SHP77 (cell line): ENCODE data around the gene SLC6A2.
"Not testable (repeated sequence)": the region's sequence is repeated elsewhere in the genome, so short reads cannot be mapped to it uniquely, and the experiment has no call there.

ENCODE experiments used
- DNase-seq, 2 experiments: peaks; one replicate each; lab custom pipeline; 2025; lab: John Stamatoyannopoulos, UW

Gene SLC6A2

DNA sequence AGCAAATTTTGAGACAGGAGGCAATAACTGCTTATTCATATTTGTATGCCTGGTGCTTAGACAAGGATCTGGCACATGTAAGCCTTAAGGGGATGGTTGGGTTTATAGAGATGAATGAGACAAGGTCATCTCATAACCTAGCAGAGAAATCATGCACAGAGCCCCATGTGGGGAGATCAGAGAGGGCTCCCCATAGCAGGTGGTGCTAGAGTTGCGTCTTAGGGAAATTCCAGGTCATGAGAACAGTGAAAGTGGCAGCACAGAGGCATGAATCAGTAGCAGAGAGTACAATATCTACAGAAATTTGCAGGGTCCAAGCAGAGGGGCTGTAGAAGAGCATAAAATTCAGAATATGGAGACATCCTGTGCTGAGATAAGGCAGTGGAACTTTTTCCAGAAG, 57.3 kb downstream of the SLC6A2 start:
- no peak for DNase-seq

DNA sequence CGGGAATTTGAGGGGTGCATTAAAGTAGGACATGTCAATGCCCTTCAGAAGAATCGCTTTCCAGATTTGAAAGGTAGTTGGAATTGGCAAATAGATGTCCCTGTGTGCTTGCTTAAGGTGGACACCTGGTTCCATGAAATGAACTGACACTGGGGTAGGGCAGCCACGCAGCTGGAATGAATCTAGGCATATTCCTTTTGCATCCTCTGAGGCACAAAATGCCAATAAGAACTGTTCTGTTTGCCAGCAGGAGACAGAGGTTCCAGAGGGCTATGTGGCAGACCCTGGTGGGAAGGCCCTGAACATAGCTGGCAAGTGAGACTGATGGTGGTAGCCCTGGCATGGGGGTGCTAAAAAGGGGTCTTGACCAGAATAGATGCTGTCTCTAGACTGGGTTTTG, 61.5 kb downstream of the SLC6A2 start:
- no peak for DNase-seq

DNA sequence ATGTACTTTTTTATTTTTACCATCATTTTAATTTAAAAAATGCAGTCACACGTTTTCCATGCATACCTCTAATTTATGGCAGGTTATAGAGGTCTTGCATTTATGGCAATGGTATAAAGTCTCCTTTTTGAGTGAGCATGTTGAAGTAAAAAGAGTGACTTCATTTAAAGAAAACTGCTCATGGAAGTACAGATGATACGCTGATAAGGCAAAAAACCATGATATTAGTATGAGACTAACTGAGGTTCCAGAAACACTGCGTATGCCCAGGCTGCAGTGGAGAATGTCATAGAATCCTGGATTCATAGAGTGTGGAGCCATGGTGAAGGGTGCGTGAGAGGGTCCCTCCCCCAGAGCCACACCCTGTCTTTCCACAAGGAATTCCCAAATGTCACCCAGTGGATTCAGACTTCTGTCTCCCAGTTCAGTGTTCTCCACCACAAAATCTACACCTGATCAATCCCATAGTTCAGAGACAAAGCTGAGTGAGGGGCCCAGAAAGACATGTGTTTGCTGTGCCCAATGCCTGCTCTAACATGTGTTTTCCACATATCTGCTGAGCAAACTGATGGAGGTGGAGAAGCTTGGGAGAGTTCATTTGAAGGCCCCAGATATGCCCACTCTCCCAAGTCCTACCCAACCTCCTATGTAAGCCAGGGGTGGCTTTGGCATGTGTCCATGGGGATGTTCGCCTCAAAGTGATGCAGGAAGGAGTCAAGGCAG, 69.4 kb downstream of the SLC6A2 start:
- DNase-seq = no peak

DNA sequence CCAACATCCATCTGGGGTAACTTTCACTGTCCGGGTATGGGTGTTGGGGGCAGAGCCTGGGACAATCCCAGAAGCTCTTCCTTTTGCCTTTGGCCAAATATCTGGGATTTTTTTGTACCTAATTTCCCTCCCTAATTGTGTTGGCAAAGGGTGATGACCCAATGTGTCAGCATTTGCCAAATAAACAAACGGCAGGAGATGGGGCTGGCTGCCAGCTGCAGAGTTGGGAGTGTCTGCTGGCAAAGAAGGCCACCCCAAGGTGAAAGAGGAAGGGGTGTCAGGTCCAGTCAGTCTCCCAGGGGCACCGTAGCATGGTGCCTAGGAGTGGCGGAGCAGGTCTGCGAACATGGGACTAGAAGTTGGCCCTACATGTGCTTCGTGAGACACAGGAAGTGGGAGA, 73.0 kb downstream of the SLC6A2 start:
- no peak for DNase-seq

DNA sequence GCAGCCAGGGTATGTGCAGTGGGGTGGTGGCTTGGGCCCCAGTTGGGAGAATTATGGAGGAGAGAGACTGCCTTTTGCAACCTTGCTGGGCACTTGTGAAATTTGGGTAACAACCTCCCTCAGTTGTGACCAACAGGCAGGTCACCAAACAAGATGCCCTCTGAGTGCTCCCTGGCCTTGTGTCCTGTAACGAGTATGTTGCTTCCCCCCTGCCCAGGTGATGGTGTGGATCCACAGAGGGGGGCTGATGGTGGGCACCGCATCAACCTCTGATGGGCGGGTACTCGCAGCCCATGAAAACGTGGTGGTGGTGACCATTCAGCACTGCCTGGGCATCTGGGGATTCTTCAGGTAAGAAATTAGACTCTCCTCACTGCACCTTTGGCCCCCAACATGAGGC, 74.3 kb downstream of the SLC6A2 start:
- no peak for DNase-seq

DNA sequence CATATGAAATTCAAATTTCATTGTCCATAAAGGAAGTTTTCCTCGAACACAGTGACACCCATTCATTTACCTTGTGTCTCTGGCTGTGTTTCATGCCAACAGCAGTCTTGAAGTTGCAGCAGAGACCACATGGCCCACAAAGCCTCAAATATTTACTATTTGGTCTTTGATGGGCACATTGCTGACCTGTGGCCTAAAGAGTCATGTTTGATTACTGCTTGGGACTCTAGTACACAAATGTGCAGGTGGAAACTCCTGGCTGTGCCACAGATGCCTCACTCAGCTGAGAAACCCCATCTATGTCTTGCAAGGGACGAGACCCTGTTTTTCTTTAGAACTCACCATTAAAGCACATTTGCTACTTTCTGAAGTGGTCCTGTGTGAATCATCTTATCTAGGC, 76.7 kb downstream of the SLC6A2 start:
- DNase-seq = no peak

DNA sequence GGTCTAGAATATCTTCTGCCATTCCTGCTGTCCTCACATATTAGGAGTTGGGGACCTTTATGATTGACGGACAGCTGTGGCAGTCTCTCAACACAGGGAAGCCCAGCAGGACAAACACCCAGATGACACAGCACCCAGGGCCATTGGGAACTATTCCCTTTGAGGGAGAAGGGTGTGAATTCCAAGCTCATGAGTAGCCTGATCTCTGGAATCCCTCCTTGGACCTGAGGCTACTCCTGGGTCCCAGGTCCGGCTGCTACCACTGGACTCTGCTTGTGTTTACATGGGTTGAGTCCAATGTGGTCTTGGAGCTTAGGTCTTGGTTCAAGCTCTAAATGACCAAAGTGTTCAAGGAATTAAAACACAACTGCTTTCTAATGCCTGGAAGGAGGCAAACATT, 78.9 kb downstream of the SLC6A2 start:
- DNase-seq = no peak

DNA sequence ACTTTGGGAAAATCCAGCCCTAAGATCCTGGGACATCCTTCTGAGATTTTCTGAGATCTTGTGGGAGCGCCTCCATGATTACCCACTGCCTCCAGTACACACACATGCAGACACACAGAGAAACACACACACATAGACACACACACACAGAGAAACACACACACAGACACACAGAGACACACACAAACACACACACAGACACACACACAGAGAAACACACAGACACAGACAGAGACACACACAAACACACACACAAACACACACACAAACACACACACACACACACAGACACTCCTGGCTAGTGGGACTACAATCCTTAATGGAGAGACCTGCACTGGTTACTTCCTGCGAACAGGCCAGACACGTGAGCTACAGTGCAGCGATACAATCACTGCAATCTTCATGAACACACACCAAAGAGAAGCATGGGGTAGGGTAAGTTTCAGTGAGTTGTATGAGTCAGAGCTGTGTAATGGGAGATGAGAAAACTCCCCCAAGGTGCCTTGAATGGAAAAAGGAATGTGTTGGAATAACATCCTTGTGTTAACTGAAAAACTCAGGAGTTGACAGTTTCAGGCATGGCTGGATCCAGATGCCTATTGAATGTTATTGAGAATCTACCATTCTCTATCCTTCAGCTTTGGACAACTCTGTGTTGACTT, 79.5 kb downstream of the SLC6A2 start:
- DNase-seq = no peak

DNA sequence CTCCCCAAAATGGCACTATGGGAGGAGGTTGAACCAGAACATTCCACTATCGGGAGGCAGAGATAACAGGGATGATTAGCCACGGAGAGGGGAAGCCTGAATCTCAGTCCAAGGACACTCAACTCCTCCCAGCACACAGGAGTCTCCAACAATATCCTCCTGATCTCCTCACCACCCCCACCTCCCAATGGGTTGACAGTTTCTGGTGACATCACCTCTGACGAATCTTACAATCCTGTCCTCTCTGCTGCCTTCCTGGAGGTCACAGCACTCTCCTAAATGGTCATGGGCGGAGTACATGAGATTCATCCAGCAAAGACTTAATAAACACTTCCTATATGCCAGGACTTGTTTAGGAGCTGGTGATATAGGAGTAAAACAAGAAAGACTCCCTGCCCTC, 80.9 kb downstream of the SLC6A2 start:
- no peak for DNase-seq

DNA sequence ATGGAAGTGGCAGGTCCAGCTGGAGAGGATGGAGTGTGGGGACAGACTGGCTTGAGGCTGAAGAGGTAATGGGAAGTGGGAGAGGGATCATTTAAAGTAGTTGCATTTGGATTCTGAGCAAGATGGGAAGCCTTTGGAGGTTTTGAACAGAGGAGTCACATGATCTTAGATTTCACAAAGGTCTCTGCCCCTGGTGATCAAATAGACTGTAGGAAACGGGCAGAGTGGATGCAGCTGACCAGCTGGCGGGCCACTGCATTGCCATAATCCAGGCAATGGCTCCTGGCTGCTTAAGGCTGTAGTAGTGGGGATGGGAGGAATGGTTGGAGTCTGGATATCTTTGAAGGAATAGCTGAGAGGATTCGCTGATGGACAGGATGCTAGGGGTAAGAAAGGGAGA, 81.5 kb downstream of the SLC6A2 start:
- no peak for DNase-seq

DNA sequence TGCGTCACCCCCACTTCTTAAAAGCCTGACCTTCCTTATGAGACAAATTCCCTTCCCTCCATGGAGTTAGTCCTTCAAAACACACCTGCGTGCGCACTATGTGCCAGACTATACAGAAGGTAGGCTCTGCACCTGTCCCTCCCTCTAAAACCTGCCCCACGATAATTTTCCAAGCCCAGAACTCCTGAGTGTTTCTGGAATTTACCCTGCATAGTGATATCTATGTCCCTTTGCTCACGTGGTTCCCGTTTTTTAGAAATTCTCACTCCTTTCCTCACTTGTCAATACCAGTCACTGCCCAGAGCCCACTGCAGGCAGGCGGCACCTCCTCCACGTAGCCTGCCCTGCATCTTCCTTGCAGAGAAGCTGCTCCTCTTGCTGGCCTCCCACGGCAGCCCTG, 82.2 kb downstream of the SLC6A2 start:
- DNase-seq = no peak

DNA sequence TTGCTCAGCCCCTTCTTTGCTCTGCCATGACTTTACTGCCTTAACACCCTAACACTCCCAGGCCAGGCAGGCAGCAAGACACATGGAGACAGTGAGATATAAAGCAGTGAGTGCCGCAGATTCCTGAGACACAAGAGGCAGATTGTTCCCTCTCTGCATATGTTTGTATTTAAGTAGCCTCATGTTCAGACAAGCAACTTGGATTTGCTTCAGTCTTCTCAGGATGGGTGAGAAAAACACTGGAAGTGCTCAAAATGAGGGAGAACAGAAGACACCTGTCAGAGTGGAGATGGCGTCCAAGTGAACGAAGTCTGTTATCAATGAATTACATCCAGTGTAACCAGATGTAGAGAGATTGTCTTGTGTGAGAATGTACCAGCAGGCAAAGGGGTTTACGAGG, 90.3 kb downstream of the SLC6A2 start:
- no peak for DNase-seq

DNA sequence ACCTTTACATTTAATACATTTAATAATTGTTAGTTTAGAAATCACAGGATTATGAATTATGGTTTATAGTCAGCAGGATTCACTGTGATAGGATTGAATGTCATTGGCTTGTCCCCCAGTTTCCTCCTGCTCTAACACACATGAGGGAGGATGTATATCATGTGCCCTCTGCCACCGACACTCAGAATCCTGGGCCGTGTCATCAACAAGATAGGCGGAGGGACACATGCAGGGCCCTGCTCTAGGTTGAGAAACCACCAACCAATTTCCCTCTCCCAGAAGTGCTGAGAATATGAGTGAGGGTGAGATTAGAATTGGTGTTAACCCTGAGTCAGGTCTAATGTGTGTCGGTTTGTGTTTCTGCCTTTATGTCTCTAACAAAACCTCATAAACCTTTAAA, 92.0 kb downstream of the SLC6A2 start:
- DNase-seq = no peak

DNA sequence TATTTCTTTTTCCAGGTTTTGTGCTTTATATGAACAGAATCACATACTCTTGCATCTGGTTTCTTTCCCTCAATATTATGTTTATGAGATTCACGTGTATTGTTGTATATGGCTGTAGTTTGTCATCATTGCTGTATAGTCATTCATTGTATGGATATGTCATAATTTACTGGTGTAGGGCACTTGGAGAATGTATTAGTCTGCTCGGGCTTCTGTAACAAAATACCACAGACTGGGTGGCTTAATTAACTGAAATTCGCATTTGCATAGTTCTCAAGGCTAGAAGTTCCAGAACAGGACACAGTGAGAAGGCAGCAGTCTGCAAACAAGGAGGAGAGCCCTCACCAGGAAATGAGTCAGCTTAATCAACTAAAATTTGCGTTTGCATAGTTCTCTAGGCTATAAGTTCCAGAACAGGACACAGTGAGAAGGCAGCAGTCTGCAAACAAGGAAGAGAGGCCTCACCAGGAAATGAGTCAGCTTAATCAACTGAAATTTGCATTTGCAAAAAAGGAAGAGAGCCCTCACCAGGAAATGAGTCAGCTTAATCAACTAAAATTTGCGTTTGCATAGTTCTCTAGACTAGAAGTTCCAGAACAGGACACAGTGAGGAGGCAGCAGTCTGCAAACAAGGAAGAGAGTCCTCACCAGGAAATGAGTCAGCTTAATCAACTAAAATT, 96.8 kb downstream of the SLC6A2 start:
- not testable (repeated sequence) for DNase-seq

DNA sequence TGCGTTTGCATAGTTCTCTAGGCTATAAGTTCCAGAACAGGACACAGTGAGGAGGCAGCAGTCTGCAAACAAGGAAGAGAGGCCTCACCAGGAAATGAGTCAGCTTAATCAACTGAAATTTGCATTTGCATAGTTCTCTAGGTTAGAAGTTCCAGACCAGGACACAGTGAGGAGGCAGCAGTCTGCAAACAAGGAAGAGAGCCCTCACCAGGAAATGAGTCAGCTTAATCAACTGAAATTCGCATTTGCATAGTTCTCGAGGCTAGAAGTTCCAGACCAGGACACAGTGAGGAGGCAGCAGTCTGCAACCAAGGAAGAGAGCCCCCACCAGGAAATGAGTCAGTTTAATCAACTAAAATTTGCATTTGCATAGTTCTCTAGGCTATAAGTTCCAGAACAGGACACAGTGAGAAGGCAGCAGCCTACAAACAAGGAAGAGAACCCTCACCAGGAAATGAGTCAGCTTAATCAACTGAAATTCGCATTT, 97.4 kb downstream of the SLC6A2 start:
- not testable (repeated sequence) for DNase-seq
